HCT116 (cell line): ENCODE measurements around the gene PRDM12. TPM values are rescaled to one million over a fixed set of nuclear protein-coding genes. Genes with fewer than 3 reads are reported as not detected.

Experiments
- ATAC-seq: fragments of 200-7000 bp; cut with Tn5 transposase; 2 replicates; pipeline ENCODE4 v1.9.1; 2020; ENCODE audit warnings: mild to moderate bottlenecking, moderate library complexity
- BruUV-seq: library from RNA; stranded (reverse); fragments of 400-500 nt; replicated peaks from 2 replicates; lab custom pipeline; 2021; lab: Mats Ljungman, UMichigan
- CTCF ChIA-PET: fragments of 300-600 bp; sonication (Branson Sonifier 250); formaldehyde crosslinking; loops from one replicate; lab custom pipeline; 2021; ENCODE audit warnings: antibody characterized with exemption; lab: Charles Lee
- POLR2A ChIA-PET: fragments of 300-600, 350-600 bp; sonication (Branson Sonifier 250); formaldehyde crosslinking; loops from one replicate; lab custom pipeline; 2021; ENCODE audit warnings: antibody characterized with exemption; lab: Charles Lee
- RAD21 ChIA-PET, 2 experiments: fragments of 300-600 bp; sonication (Branson Sonifier 250); formaldehyde crosslinking; loops; one replicate each; lab custom pipeline; 2023; ENCODE audit warnings: low total read pairs in 2 of 2; ENCODE audit not compliant: uncharacterized antibody in 2 of 2, unreplicated experiment in 2 of 2, low non-redundant PET in 1 of 2; lab: Charles Lee
- DNase-seq: peaks from one replicate; pipeline ENCODE4 v3.0.0-alpha.2; 2010; ENCODE audit warnings: low read depth, low spot score
- H2AFZ ChIP-seq: fragments of 200-600 bp; shearing (Covaris generic), sonication (generic); 2 replicates; pipeline ENCODE4 v1.6.1; 2017; ENCODE audit warnings: low read depth, mixed run types, mixed read lengths, antibody characterized with exemption, low read length; ENCODE audit not compliant: poor library complexity, severe bottlenecking
- H3K27ac ChIP-seq: 2 replicates; pipeline ENCODE4 v1.5.1; 2012; ENCODE audit warnings: low read depth, low read length
- H3K27me3 ChIP-seq: fragments of 200-600 bp; sonication (generic); 2 replicates; pipeline ENCODE4 v1.6.1; 2016; ENCODE audit warnings: mixed run types, low read length, mixed read lengths; ENCODE audit not compliant: insufficient read depth
- H3K36me3 ChIP-seq, 2 experiments: fragments of 200-500 bp in 1 of 2; fragments of 200-600 bp in 1 of 2; sonication (Bioruptor generic) in 1 of 2; sonication (generic) in 1 of 2; 2 replicates each; pipeline versions ENCODE4 v1.5.1 to v1.6.1; 2014 to 2016; ENCODE audit warnings: low read length in 2 of 2, inconsistent platforms in 1 of 2, mixed read lengths in 1 of 2, mixed run types in 1 of 2; ENCODE audit not compliant: insufficient read depth in 2 of 2, control insufficient read depth in 1 of 2
- H3K4me1 ChIP-seq, 2 experiments: fragments of 200-600 bp in 1 of 2; sonication (generic) in 1 of 2; 2 replicates each; pipeline versions ENCODE4 v1.5.1 to v1.6.1; 2012 to 2017; ENCODE audit warnings: low read length in 2 of 2, inconsistent platforms in 1 of 2, mild to moderate bottlenecking in 1 of 2, mixed read lengths in 1 of 2, mixed run types in 1 of 2, moderate library complexity in 1 of 2; ENCODE audit not compliant: insufficient read depth in 2 of 2, control insufficient read depth in 1 of 2
- H3K4me2 ChIP-seq: fragments of 200-600 bp; sonication (generic); 2 replicates; pipeline ENCODE4 v1.6.1; 2017; ENCODE audit warnings: mixed run types, low read length, mixed read lengths
- H3K4me3 ChIP-seq, 2 experiments: fragments of 200-600 bp in 1 of 2; sonication (generic) in 1 of 2; replicated peaks in 1 of 2; 2 replicates each; pipeline ENCODE4 v1.5.1; 2011 to 2016; ENCODE audit warnings: low read length in 2 of 2, control low read depth in 1 of 2, low read depth in 1 of 2, mild to moderate bottlenecking in 1 of 2, mixed read lengths in 1 of 2, mixed run types in 1 of 2
- H3K79me2 ChIP-seq: fragments of 200-600 bp; sonication (generic); 2 replicates; pipeline ENCODE4 v1.6.1; 2017; ENCODE audit warnings: mild to moderate bottlenecking, mixed run types, low read length, moderate library complexity, mixed read lengths; ENCODE audit not compliant: insufficient read depth
- H3K9ac ChIP-seq: fragments of 200-600 bp; sonication (generic); 2 replicates; pipeline ENCODE4 v1.6.1; 2016; ENCODE audit warnings: low read length, mixed read lengths
- H3K9me2 ChIP-seq: fragments of 200-600 bp; sonication (generic), shearing (Covaris generic); 2 replicates; pipeline ENCODE4 v1.6.1; 2017; ENCODE audit warnings: mixed run types, mild to moderate bottlenecking, moderate library complexity; ENCODE audit not compliant: insufficient read depth
- H3K9me3 ChIP-seq, 2 experiments: fragments of 200-500 bp in 1 of 2; fragments of 200-600 bp in 1 of 2; sonication (Bioruptor generic) in 1 of 2; sonication (generic) in 1 of 2; 2 replicates each; pipeline ENCODE4 v1.6.1; 2014 to 2017; ENCODE audit warnings: low read length in 2 of 2, mixed read lengths in 2 of 2, inconsistent platforms in 1 of 2, low read depth in 1 of 2, mild to moderate bottlenecking in 1 of 2, mixed run types in 1 of 2, moderate library complexity in 1 of 2; ENCODE audit not compliant: control insufficient read depth in 1 of 2, insufficient read depth in 1 of 2
- H4K20me1 ChIP-seq: fragments of 200-600 bp; sonication (generic), shearing (Covaris generic); 2 replicates; pipeline ENCODE4 v1.6.1; 2017; ENCODE audit warnings: mixed run types, mild to moderate bottlenecking, moderate library complexity; ENCODE audit not compliant: insufficient read depth
- ATF3 ChIP-seq: IDR thresholded peaks from 2 replicates; pipeline ENCODE4 v1.6.1; 2012
- CTCF ChIP-seq, 3 experiments: fragments of 200-600 bp in 1 of 3; sonication (generic) in 1 of 3; IDR thresholded peaks in 2 of 3; conservative IDR thresholded peaks in 1 of 3; 2 replicates each; pipeline ENCODE4 v1.5.1; 2012 to 2017; ENCODE audit warnings: low read depth in 2 of 3, low read length in 2 of 3, antibody characterized with exemption in 1 of 3, borderline replicate concordance in 1 of 3, control low read depth in 1 of 3, mild to moderate bottlenecking in 1 of 3, mixed read lengths in 1 of 3, mixed run types in 1 of 3, moderate library complexity in 1 of 3; ENCODE audit not compliant: insufficient read depth in 1 of 3
- EZH2phosphoT487 ChIP-seq: fragments of 200-600 bp; IDR thresholded peaks from 2 replicates; pipeline ENCODE4 v1.6.1; 2018; ENCODE audit warnings: antibody characterized with exemption, borderline replicate concordance
- FOSL1 ChIP-seq: IDR thresholded peaks from 2 replicates; pipeline ENCODE4 v1.6.1; 2012; ENCODE audit warnings: low read depth
- POLR2A ChIP-seq: IDR thresholded peaks from 2 replicates; pipeline ENCODE4 v1.7.0; 2011; ENCODE audit warnings: borderline replicate concordance; ENCODE audit not compliant: insufficient read depth, insufficient read length; ENCODE audit errors: extremely low read depth
- POLR2AphosphoS5 ChIP-seq: IDR thresholded peaks from 2 replicates; pipeline ENCODE4 v1.6.1; 2011; ENCODE audit warnings: mild to moderate bottlenecking, low read depth, low read length, moderate library complexity
- RAD21 ChIP-seq: IDR thresholded peaks from 2 replicates; pipeline ENCODE4 v1.6.1; 2012; ENCODE audit warnings: low read depth, mild to moderate bottlenecking
- REST ChIP-seq: IDR thresholded peaks from 2 replicates; pipeline ENCODE4 v1.6.1; 2012; ENCODE audit warnings: low read depth
- SRF ChIP-seq: IDR thresholded peaks from 2 replicates; pipeline ENCODE4 v1.6.1; 2012; ENCODE audit warnings: low read depth
- TCF7L2 ChIP-seq: IDR thresholded peaks from 2 replicates; pipeline ENCODE4 v1.7.0; 2011; ENCODE audit warnings: borderline replicate concordance, inconsistent platforms; ENCODE audit not compliant: insufficient read depth, insufficient read length; ENCODE audit errors: extremely low read depth
- YY1 ChIP-seq: IDR thresholded peaks from 2 replicates; pipeline ENCODE4 v1.6.1; 2011; ENCODE audit warnings: low read length, low read depth, moderate library complexity, mild to moderate bottlenecking; ENCODE audit not compliant: insufficient replicate concordance; ENCODE audit errors: extremely low read depth
- intact Hi-C: fragments of 100-400 bp; cut with micrococcal nuclease; formaldehyde crosslinking; loops from 2 replicates; pipeline ENCODE4 v1.10.0; 2022
- total RNA-seq: library from RNA; stranded (reverse); gene quantifications from one replicate; pipeline ENCODE4 v1.2.1, GENCODE V29; 2021; ENCODE audit not compliant: unreplicated experiment

Gene PRDM12
- total RNA-seq, 1 experiment from 2014 or later, result 0.54 TPM

- TF ChIP-seq REST, result no peak
These were observed 8.7 kb downstream of the PRDM12 start (continued) for GRCh38 chr9:130672933-130673615.

GRCh38 chr9:130675396-130675795 is 11.0 kb downstream of the PRDM12 start:
- ChIA-PET RAD21 (no interaction called here), POLR2A (no interaction called here), CTCF (no interaction called here)
- H3K9ac ChIP-seq, result no peak overlapping the region
- H3K27ac ChIP-seq, result no peak overlapping the region
- no TSS peak for BruUV-seq
- no peaks in the 10 kb centered on the region for H3K9me3 ChIP-seq
- no peak for ATAC-seq
- H2AFZ ChIP-seq, result no peak overlapping the region
- DNase-seq, result no peak
- intact Hi-C loops, result no loop called here
- no peaks in the 10 kb centered on the region for H4K20me1 ChIP-seq
- TF ChIP-seq RAD21 (no peak), TCF7L2 (no peak), CTCF (IDR thresholded peaks at IDR 0.05 in 2 of 3, conservative IDR thresholded peaks at IDR 0.05 in 1 of 3; ENCODE audit: borderline replicate concordance in 1 of 3, insufficient read depth in 1 of 3, low read depth in 2 of 3, low read length in 2 of 3) (no peak), YY1 (no peak), ATF3 (no peak), POLR2AphosphoS5 (no peak), FOSL1 (no peak), SRF (no peak), POLR2A (no peak), EZH2phosphoT487 (no peak)
- H3K4me3 ChIP-seq, result no peak overlapping the region
- no peaks in the 10 kb centered on the region for H3K27me3 ChIP-seq
- H3K4me1 ChIP-seq, result peaks cover 0 to 8% of the 10 kb centered on the region in 2 experiments; a peak in 2 of 4 replicates
- no peaks in the 10 kb centered on the region for H3K79me2 ChIP-seq
- H3K36me3 ChIP-seq, result no peaks in the 10 kb centered on the region
- no peaks in the 10 kb centered on the region for H3K9me2 ChIP-seq
- H3K4me2 ChIP-seq, result no peak overlapping the region
